Lower leg skin (tissue), 4 donors: Measurements from ENCODE around the gene CDK17. TPM values are rescaled to one million over a fixed set of nuclear protein-coding genes. Genes with fewer than 3 reads are reported as not detected.
A peak's percentile ranks its signal among the peaks of the same experiment; 100 is the strongest.

ENCODE experiments used
- DNase-seq, 2 donors: peaks; one replicate each; pipeline ENCODE4 v3.0.0-alpha.2; 2019; ENCODE audit warnings: low spot score in 2 of 2
- H3K4me3 ChIP-seq: fragments of 200-600 bp; sonication (generic); 2 replicates; pipeline ENCODE4 v1.5.1; 2017; ENCODE audit warnings: mild to moderate bottlenecking, low read depth; ENCODE audit not compliant: poor library complexity, severe bottlenecking
- CTCF ChIP-seq, 3 donors: fragments of 450-650 bp; IDR thresholded peaks; one replicate each; pipeline ENCODE4 v1.5.1; 2016; ENCODE audit warnings: antibody characterized with exemption in 3 of 3, mild to moderate bottlenecking in 3 of 3, moderate library complexity in 2 of 3
- POLR2A ChIP-seq, 2 donors: fragments of 450-650 bp; IDR thresholded peaks; one replicate each; pipeline ENCODE4 v1.6.1; 2016 to 2017; ENCODE audit warnings: antibody characterized with exemption in 2 of 2, mild to moderate bottlenecking in 1 of 2, moderate library complexity in 1 of 2
- WGBS, 2 donors: methylation state at CpG; one replicate each; pipeline ENCODE4 v1.1.5; 2018; 5-methylcytosine and 5-hydroxymethylcytosine counted together
- intact Hi-C: fragments of 100-400 bp; cut with DNase I; formaldehyde crosslinking; loops from one replicate; pipeline ENCODE4 v1.15.0; 2023; ENCODE audit warnings: low total_unique reads
- total RNA-seq, 4 donors: library from RNA; depleted of rRNA; stranded (reverse); fragments of >200 nt; gene quantifications; one replicate each; pipeline ENCODE4 v1.1.0, GENCODE V29; 2016

CDK17 gene
- total RNA-seq, 4 donors from 2014 or later, result 27.3 to 41.9 (median 30.8) TPM

DNA sequence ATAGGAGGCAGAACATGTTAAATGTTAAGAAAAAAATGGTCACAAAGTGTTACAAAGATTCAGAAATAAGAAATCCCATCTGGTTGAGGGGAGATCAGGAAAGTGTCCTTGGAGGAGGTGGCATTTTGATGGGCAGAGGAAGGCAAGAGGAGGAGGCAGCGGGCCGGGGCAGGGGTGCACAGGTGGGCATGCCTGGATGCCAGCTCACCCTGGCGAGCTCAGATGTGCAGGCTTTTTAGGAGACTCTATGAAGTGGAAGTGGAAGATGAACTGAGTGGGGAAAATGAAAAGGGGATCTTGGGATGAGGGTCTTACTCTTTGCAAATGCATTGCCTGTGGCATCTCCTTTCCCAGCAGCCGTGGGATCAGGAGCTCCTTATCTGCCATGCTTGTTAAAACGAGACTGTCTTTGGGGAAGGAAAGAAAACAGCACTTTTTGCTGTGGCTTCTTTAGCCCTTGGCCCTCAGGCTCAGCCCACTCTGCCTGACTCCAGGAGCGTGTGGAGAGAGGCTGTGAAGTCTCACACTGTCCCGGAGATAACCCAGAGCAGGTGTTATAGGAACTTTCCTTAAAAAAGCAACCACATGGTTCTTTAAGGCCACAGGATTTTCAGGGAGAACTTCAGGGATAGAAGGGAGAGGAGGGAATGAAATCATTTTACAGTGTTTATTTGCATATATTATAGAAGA lies 143.4 kb downstream of the CDK17 start:
- no peak overlapping the region for H3K4me3 ChIP-seq
- intact Hi-C loops, result loop anchor here (5.0 kb wide), 1 partner anchor 1740 kb away; no protein-coding TSS in a partner anchor
- 87 to 88% methylated on average over 7 of the region's 7 CpGs for WGBS, 2 donors
- no peak for TF ChIP-seq POLR2A (IDR thresholded peaks at IDR 0.05)
- no peak for DNase-seq

DNA sequence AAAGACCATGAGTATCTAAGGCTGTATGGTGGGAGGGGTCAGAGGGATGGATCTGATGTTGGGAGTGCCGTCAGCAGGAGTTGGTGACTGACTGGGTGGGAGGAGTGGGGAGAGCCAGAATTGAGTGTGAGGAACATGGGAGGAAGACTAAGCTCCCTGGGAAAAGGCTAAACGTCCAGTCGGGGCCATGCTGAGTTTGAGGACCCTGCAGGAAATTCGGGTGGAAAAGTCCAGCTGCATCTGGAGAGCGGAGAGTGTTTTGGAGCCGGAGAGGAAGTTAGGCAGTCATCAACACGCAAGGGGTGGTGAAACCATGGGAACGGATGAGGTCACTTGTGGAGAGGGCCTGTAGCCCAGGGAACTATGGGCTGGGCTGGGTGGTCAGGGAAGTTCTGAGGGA lies 145.2 kb downstream of the CDK17 start:
- H3K4me3 ChIP-seq, result no peak overlapping the region
- intact Hi-C loops, result loop anchor here (5.0 kb wide), 1 partner anchor 1738 kb away; no protein-coding TSS in a partner anchor
- DNase-seq, result peak in 1 of 2 donors; percentile 65
- TF ChIP-seq CTCF (IDR thresholded peaks at IDR 0.05) (no peak), POLR2A (IDR thresholded peaks at IDR 0.05) (no peak)
- WGBS, 2 donors, result 52 to 58% methylated on average over 8 of the region's 8 CpGs

DNA sequence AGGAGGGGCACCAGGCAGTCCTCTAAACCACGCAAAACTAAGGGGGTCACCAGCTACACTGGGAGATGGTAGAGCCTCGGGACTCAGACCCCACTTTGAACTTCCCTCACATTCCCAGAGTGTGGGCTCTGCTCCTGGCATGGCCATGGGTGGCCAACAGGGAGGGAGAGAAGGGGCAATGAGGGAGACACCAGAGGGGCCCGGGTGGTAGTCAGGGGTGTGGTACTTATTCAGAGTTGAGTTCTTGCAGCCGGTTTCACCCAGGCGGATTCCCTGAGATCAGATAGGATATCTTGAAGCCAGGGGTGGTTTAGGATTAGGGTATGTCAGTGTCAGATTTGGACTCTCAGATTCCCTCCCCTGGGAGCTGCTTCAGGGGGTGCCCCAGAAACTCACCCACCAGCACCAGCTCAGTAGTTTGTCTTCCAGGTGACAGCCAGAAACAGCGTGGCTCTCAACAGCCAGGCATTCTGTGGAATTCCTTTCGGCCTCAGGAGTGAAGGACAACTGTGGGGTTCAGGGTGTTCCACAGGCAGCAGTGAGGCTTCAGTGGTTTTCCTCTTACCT lies 150.0 kb downstream of the CDK17 start:
- intact Hi-C loops, result no loop called here
- no peak overlapping the region for H3K4me3 ChIP-seq
- 69 to 81% methylated on average over 6 to 7 of the region's 7 CpGs for WGBS, 2 donors
- TF ChIP-seq POLR2A (IDR thresholded peaks at IDR 0.05) (no peak), CTCF (IDR thresholded peaks at IDR 0.05) (no peak)
- no peak for DNase-seq

- WGBS, 2 donors, result 49 to 61% methylated on average over 16 of the region's 16 CpGs
- no peak overlapping the region for H3K4me3 ChIP-seq
- TF ChIP-seq POLR2A (IDR thresholded peaks at IDR 0.05) (no peak), CTCF (IDR thresholded peaks at IDR 0.05) (no peak)
- peak in 1 of 2 donors; percentile 12 for DNase-seq
- intact Hi-C loops, result no loop called here
These were observed 150.8 kb downstream of the CDK17 start for GRCh38 chr12:96249196-96250118.

GRCh38 chr12:96248136-96248931 lies 151.9 kb downstream of the CDK17 start:
- no peak overlapping the region for H3K4me3 ChIP-seq
- DNase-seq, result peak in 1 of 2 donors; percentile 49
- intact Hi-C loops, result no loop called here
- TF ChIP-seq CTCF (IDR thresholded peaks at IDR 0.05), result no peak
- TF ChIP-seq POLR2A (IDR thresholded peaks at IDR 0.05), result no peak
- WGBS, 2 donors, result 75 to 81% methylated on average over 16 to 17 of the region's 17 CpGs
